Breast epithelium (tissue), 4 donors: ENCODE data around the gene ARSD. TPM values are rescaled to one million over a fixed set of nuclear protein-coding genes. Genes with fewer than 3 reads are reported as not detected.
"Not testable (repeated sequence)": the region's sequence is repeated elsewhere in the genome, so short reads cannot be mapped to it uniquely, and the experiment has no call there.

ENCODE experiments used
- DNase-seq, 2 donors: peaks; one replicate each; pipeline ENCODE4 v3.0.0-alpha.2; 2019; ENCODE audit warnings: low spot score in 2 of 2
- H3K27ac ChIP-seq, 2 donors: fragments of 200-600 bp; sonication (generic) in 1 of 2; one replicate each; pipeline ENCODE4 v1.5.1; 2016 to 2019; ENCODE audit warnings: mild to moderate bottlenecking in 1 of 2
- H3K27me3 ChIP-seq, 2 donors: fragments of 200-600 bp; sonication (generic) in 1 of 2; one replicate each; pipeline versions ENCODE4 v1.5.1 to v1.6.0; 2017 to 2019; ENCODE audit warnings: control low read depth in 1 of 2, mild to moderate bottlenecking in 1 of 2
- H3K36me3 ChIP-seq: fragments of 200-600 bp; one replicate; pipeline ENCODE4 v1.5.1; 2019
- H3K4me1 ChIP-seq, 2 donors: fragments of 200-600 bp; sonication (generic); one replicate each; pipeline ENCODE4 v1.5.1; 2016 to 2019; ENCODE audit warnings: control low read depth in 1 of 2
- H3K4me3 ChIP-seq, 3 donors: fragments of 200-600 bp; sonication (generic); 1 replicate in 2 of 3; 2 replicates in 1 of 3; pipeline ENCODE4 v1.5.1; 2016 to 2019; ENCODE audit warnings: mild to moderate bottlenecking in 3 of 3, moderate library complexity in 2 of 3
- H3K9me3 ChIP-seq, 2 donors: fragments of 200-600 bp; sonication (generic) in 1 of 2; one replicate each; pipeline ENCODE4 v1.5.1; 2016 to 2019; ENCODE audit warnings: control low read depth in 1 of 2
- POLR2A ChIP-seq: fragments of 450-650 bp; IDR thresholded peaks from one replicate; pipeline ENCODE4 v1.6.1; 2016; ENCODE audit warnings: antibody characterized with exemption, mild to moderate bottlenecking, moderate library complexity
- POLR2AphosphoS5 ChIP-seq, 3 donors: sonication (generic); formaldehyde crosslinking; IDR thresholded peaks; one replicate each; pipeline ENCODE4 v1.6.1; 2017; ENCODE audit warnings: antibody characterized with exemption in 3 of 3
- intact Hi-C: fragments of 100-400 bp; cut with DNase I; formaldehyde crosslinking; loops from one replicate; pipeline ENCODE4 v1.15.1; 2023; ENCODE audit warnings: low total_unique reads
- total RNA-seq, 3 donors: library from RNA; depleted of rRNA; stranded (reverse); fragments of >200 nt; gene quantifications; one replicate each; pipeline ENCODE4 v1.1.0, GENCODE V29; 2016
- TF ChIP-seq, protein P1 (sequence below), 3 donors: fragments of 450-650 bp; IDR thresholded peaks; one replicate each; pipeline ENCODE4 v1.5.1; 2016 to 2017; ENCODE audit warnings: antibody characterized with exemption in 3 of 3, mild to moderate bottlenecking in 3 of 3, moderate library complexity in 3 of 3

ARSD gene
- total RNA-seq, 3 donors from 2014 or later: 28.0 to 83.3 (median 47.2) TPM

- Histone ChIP-seq H3K4me3 (no peak overlapping the region), H3K27ac (no peak overlapping the region), H3K36me3 (no peaks in the 10 kb centered on the region), H3K4me1 (no peaks in the 10 kb centered on the region), H3K27me3 (no peaks in the 10 kb centered on the region), H3K9me3 (peaks cover 10 to 15% of the 10 kb centered on the region in 2 donors)
- intact Hi-C loops: no loop called here
- DNase-seq: no peak
- TF ChIP-seq POLR2A (no peak), POLR2AphosphoS5 (IDR thresholded peaks at IDR 0.05) (no peak)
- TF ChIP-seq, protein P1, sequence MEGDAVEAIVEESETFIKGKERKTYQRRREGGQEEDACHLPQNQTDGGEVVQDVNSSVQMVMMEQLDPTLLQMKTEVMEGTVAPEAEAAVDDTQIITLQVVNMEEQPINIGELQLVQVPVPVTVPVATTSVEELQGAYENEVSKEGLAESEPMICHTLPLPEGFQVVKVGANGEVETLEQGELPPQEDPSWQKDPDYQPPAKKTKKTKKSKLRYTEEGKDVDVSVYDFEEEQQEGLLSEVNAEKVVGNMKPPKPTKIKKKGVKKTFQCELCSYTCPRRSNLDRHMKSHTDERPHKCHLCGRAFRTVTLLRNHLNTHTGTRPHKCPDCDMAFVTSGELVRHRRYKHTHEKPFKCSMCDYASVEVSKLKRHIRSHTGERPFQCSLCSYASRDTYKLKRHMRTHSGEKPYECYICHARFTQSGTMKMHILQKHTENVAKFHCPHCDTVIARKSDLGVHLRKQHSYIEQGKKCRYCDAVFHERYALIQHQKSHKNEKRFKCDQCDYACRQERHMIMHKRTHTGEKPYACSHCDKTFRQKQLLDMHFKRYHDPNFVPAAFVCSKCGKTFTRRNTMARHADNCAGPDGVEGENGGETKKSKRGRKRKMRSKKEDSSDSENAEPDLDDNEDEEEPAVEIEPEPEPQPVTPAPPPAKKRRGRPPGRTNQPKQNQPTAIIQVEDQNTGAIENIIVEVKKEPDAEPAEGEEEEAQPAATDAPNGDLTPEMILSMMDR (IDR thresholded peaks at IDR 0.05): no peak
Measured at GRCh38 chrX:2907295-2907694, 21.8 kb downstream of the ARSD start.

DNA sequence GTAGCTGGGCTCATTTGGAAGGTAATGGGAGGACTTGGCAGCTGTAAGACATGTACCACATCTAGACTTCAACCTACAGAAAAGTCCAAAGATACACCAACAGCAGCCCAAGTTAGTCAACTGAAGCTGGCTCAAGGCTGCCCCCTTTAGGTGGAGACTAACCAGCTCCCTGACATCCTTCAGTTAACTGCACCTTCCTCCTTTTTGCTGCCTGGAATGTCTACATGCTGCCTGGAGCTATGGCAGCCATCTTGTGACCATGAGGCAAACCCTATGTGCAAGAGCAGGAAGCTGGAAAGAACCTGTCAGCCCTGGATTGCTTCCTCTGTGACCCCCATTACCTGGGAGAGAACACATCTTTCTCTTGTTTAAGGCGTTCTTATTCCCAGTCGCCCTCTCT lies 25.8 kb downstream of the ARSD start:
- Histone ChIP-seq H3K27ac (no peak overlapping the region), H3K36me3 (no peaks in the 10 kb centered on the region), H3K9me3 (peaks cover 14 to 15% of the 10 kb centered on the region in 2 donors), H3K27me3 (no peaks in the 10 kb centered on the region), H3K4me3 (no peak overlapping the region), H3K4me1 (no peaks in the 10 kb centered on the region)
- intact Hi-C loops: no loop called here
- DNase-seq: no peak
- TF ChIP-seq, protein P1 (IDR thresholded peaks at IDR 0.05): no peak
- no peak for TF ChIP-seq POLR2AphosphoS5 (IDR thresholded peaks at IDR 0.05)
- TF ChIP-seq POLR2A: no peak

- Histone ChIP-seq H3K27ac (no peak overlapping the region), H3K36me3 (no peaks in the 10 kb centered on the region), H3K27me3 (no peaks in the 10 kb centered on the region), H3K4me1 (no peaks in the 10 kb centered on the region), H3K9me3 (peaks cover 14 to 15% of the 10 kb centered on the region in 2 donors), H3K4me3 (no peak overlapping the region)
- no peak for DNase-seq
- intact Hi-C loops: no loop called here
- TF ChIP-seq, protein P1 (IDR thresholded peaks at IDR 0.05): no peak
- TF ChIP-seq POLR2A (no peak), POLR2AphosphoS5 (IDR thresholded peaks at IDR 0.05) (no peak)
Measured at GRCh38 chrX:2902841-2903240, 26.3 kb downstream of the ARSD start.

DNA sequence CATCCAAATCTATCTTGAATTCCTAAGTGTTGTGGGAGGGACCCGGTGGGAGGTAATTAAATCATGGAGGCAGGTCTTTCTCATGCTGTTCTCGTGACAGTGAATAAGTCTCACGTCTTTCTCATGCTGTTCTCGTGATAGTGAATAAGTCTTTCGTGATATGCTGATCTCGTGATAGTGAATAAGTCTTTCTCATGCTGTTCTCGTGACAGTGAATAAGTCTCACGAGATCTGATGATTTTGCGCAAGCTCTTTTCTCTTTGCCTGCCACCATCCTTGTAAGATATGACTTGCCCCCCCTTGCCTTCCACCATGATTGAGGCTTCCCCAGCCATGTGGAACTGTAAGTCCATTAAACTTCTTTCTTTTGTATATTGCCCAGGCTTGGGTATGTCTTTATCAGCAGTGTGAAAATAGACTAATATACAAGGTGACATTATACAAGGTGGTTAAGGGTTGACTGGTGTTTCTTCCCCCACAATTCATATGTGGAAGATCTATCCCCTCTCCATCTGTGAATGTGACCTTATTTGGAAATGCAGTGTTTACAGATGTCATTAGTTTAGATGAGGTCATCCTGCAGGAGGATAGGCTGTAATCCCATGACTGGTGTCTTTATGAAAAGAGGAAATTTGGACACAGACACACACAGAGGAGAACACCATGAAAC lies 27.6 kb downstream of the ARSD start:
- TF ChIP-seq POLR2AphosphoS5 (IDR thresholded peaks at IDR 0.05): no peak
- DNase-seq: no peak
- peaks cover 14 to 15% of the 10 kb centered on the region in 2 donors for H3K9me3 ChIP-seq
- H3K36me3 ChIP-seq: no peaks in the 10 kb centered on the region
- H3K4me1 ChIP-seq: no peaks in the 10 kb centered on the region
- no peak overlapping the region for H3K27ac ChIP-seq
- no peaks in the 10 kb centered on the region for H3K27me3 ChIP-seq
- no peak overlapping the region for H3K4me3 ChIP-seq
- intact Hi-C loops: no loop called here

DNA sequence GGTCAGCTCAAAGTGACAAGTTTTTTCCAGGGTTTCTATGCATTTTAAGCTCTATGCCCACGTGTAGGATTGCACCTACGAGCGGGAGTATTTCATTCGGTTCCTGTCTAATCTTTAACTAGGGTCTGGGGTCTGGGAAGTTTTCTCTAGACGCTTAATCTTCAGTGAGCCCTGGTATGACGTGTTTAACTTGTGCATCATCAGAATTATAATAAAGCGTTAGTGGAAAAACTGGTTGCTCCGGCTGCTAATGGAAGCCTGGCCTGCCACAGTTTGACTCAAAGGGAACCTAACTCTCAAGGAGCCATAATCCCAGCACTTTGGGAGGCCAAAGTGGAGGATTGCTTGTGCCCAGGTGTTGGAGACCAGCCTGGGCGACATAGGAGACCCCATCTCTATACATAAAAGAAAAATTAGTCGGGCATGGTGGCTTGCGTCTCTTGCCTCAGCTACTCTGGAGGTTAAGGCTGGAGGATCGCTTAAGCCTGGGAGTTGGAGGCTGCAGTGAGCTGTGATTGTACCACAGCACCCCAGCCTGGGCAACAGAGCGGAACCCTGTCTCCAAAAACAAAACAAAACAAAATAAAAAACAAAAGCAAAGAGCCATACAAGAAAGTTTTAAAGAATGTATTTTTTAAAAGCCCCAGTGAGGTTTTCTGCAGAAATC lies 30.2 kb downstream of the ARSD start:
- peak overlapping the region; percentile 57 to 76 for H3K27ac ChIP-seq

DNA sequence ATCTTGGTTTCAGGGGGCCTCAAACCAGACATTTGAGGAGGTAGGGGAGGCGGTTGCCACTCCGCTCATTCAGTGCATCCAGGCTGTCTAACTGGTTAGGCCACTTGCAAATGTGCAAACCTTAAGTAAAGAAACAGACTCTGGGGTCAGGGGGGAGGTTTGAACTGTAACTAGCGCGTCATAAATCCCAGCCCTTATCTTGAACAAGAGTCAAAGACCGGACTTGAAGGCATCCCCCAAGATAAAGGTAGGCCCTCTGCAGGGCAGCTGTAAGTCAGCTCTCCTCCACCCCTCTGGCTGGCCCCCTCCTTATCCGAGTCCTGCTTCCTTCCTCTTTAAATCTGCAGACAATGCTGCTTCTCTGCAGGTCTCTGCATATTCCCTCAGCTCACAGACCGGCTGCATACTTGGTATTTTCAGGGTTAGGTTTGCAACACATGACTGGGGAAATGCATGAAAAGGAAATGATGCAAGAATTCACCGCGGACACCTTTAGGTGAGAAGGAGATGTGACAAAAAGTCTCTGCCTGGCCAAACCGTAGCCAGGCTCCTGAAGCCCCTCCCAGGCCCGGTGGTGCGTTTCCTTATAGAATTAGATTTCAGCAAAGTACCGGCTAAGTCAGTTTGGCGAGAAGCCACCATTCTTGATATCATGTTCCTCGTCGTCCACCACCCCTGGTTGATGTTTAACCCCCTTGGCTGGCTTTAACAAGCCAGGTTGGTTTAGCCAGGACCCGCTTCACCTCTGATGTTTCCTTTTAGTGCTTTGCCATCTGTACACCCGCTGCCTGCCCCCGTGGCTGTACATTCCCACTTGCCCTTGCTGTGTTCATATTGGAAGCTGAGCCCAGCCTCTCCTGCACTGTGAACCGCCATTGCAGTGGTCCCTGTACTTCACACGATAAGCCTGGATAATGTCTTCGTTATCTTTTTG lies 31.2 kb downstream of the ARSD start:
- H3K27me3 ChIP-seq, intact Hi-C loops, H3K9me3 ChIP-seq, H3K36me3 ChIP-seq, H3K4me1 ChIP-seq: not testable (repeated sequence)
- Histone ChIP-seq H3K27ac (peak overlapping the region; percentile 57 to 76), H3K4me3 (peak overlapping the region in 1 of 3 donors; percentile 22)
- DNase-seq: peak in 1 of 2 donors; percentile 31

More for the DNA sequence above, 30.2 kb downstream of the ARSD start:
- peaks cover 7 to 11% of the 10 kb centered on the region in 2 donors for H3K9me3 ChIP-seq
- no peak overlapping the region for H3K4me3 ChIP-seq
- no peak for TF ChIP-seq POLR2A
- TF ChIP-seq, protein P1 (IDR thresholded peaks at IDR 0.05): no peak
- TF ChIP-seq POLR2AphosphoS5 (IDR thresholded peaks at IDR 0.05): no peak
- intact Hi-C loops: no loop called here
- H3K4me1 ChIP-seq: no peaks in the 10 kb centered on the region
- no peaks in the 10 kb centered on the region for H3K36me3 ChIP-seq
- no peaks in the 10 kb centered on the region for H3K27me3 ChIP-seq
- DNase-seq: peak in 1 of 2 donors; percentile 27
